HEK293T (cell line): ENCODE measurements around the gene HECTD1.

Experiments
- ARNT ChIP-seq: fragments of 450-650 bp; IDR thresholded peaks from 2 replicates; pipeline ENCODE4 v1.6.1; 2017; ENCODE audit warnings: mild to moderate bottlenecking
- BHLHE40 ChIP-seq: fragments of 450-650 bp; IDR thresholded peaks from 2 replicates; pipeline ENCODE4 v1.6.1; 2016; ENCODE audit warnings: mild to moderate bottlenecking, moderate library complexity, borderline replicate concordance
- CTBP1 ChIP-seq: fragments of 450-650 bp; IDR thresholded peaks from 2 replicates; pipeline ENCODE4 v1.6.1; 2016; ENCODE audit warnings: borderline replicate concordance
- ELF4 ChIP-seq: fragments of 450-650 bp; IDR thresholded peaks from 2 replicates; pipeline ENCODE4 v1.6.1; 2017; ENCODE audit warnings: antibody characterized with exemption
- FOXA1 ChIP-seq: fragments of 450-650 bp; IDR thresholded peaks from 2 replicates; pipeline ENCODE4 v1.6.1; 2016; ENCODE audit warnings: mild to moderate bottlenecking
- FOXK2 ChIP-seq: fragments of 450-650 bp; IDR thresholded peaks from 2 replicates; pipeline ENCODE4 v1.6.1; 2016; ENCODE audit warnings: mild to moderate bottlenecking
- FOXM1 ChIP-seq: fragments of 450-650 bp; IDR thresholded peaks from 2 replicates; pipeline ENCODE4 v1.6.1; 2017; ENCODE audit warnings: mild to moderate bottlenecking, borderline replicate concordance
- HDGF ChIP-seq: fragments of 450-650 bp; IDR thresholded peaks from 2 replicates; pipeline ENCODE4 v1.6.1; 2017; ENCODE audit warnings: antibody characterized with exemption, borderline replicate concordance
- LEF1 ChIP-seq: fragments of 450-650 bp; IDR thresholded peaks from 2 replicates; pipeline ENCODE4 v1.6.1; 2017; ENCODE audit warnings: mild to moderate bottlenecking, borderline replicate concordance
- NFRKB ChIP-seq: fragments of 450-650 bp; IDR thresholded peaks from 2 replicates; pipeline ENCODE4 v1.6.1; 2016; ENCODE audit warnings: mild to moderate bottlenecking, moderate library complexity
- PKNOX1 ChIP-seq: fragments of 450-650 bp; IDR thresholded peaks from 2 replicates; pipeline ENCODE4 v1.6.1; 2016
- SP1 ChIP-seq: fragments of 450-650 bp; IDR thresholded peaks from 2 replicates; pipeline ENCODE4 v1.6.1; 2017
- SUZ12 ChIP-seq: fragments of 450-650 bp; IDR thresholded peaks from 2 replicates; pipeline ENCODE4 v1.6.1; 2016; ENCODE audit warnings: mild to moderate bottlenecking
- TARDBP ChIP-seq: fragments of 450-650 bp; IDR thresholded peaks from 2 replicates; pipeline ENCODE4 v1.6.1; 2016

GRCh38 chr14:31255286-31255685 is 47.7 kb upstream of the HECTD1 start:
- TF ChIP-seq TARDBP (no peak), SUZ12 (no peak), ELF4 (no peak), SP1 (no peak), ARNT (no peak), FOXM1 (no peak), NFRKB (no peak), LEF1 (no peak), FOXK2 (no peak), FOXA1 (no peak), CTBP1 (no peak), PKNOX1 (no peak), BHLHE40 (no peak), HDGF (no peak)
